ENCODE data around the gene ATP5PO.

GRCh38 chr21:33885172-33885514 is 30.5 kb downstream of the ATP5PO start:
- TF ChIP-seq CTCF (optimal IDR thresholded peaks at IDR 0.05 in 1 of 3, IDR thresholded peaks at IDR 0.05 in 1 of 3, conservative IDR thresholded peaks at IDR 0.05 in 1 of 3; ENCODE audit: extremely low read depth in 1 of 3, insufficient read depth in 2 of 3, low read length in 3 of 3) = no peak
- no peak for TF ChIP-seq EZH2 (IDR thresholded peaks at IDR 0.05; ENCODE audit: low read length)
